Right kidney (tissue), 1 donor: ENCODE results near the gene KDM2B.

Experiments used
- DNase-seq: peaks from one replicate; pipeline ENCODE4 v3.0.0-alpha.2; 2016

Gene KDM2B

DNA sequence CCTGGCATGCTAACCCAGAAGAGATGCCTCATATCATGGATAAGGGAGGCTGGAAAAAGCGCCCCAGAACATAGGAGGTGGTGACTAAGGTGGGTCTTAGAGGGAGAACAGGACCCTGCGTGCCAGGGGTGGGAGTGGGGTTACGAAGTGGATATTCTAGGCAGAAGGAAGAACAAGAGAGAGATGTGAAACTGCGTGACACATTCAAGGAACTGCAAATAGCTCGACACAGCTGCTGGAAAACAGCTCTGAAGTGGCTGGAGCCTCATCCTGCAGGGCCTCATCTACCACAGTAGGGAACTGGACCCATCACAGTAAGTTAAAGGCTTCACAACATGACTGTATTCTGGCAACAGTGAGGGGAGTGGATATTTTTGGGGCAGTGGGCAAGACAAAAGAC, 119.8 kb downstream of the KDM2B start:
- no peak for DNase-seq

DNA sequence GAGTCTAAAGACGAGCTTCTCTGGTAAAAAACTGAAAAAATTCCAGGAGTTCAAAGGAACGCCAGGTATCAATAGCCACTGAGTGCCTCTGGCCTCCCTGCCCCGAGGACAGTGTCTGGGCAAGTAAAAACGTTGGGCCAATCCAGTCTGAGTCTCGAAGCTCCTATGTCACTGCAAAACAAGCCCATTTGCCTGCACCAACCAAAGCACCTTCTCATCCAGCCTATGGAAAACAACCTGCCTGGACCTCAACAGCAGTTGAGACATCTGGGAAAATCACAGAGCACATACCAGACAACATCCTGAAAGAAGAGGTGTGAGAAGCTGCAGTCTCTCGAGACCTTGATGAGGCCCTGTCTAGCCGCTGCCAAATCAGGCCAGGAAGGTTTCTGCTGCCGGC, 124.3 kb downstream of the KDM2B start:
- DNase-seq: no peak

- DNase-seq: peak; percentile 27
Observed at GRCh38 chr12:121455766-121456420, 124.9 kb downstream of the KDM2B start.

DNA sequence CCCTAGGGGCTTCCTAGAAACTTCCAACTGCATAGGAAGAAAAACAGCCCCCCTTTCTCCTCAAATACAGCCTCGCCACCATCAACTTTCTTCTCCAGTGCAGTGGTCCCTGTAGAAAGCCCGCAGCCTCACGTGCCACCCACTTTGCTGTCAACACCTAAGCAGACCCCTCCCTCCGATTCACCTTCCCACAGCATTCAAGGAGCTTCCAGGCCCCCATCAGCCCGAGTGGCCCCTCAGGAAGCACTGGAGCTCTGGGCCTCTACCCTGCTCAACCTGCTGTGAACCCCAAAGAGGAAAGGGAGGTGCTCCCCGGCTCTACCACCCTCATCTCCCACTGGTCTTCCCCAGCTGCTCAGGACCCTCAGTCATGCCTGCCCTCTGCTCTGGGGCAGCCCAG, 125.9 kb downstream of the KDM2B start:
- DNase-seq: no peak

DNA sequence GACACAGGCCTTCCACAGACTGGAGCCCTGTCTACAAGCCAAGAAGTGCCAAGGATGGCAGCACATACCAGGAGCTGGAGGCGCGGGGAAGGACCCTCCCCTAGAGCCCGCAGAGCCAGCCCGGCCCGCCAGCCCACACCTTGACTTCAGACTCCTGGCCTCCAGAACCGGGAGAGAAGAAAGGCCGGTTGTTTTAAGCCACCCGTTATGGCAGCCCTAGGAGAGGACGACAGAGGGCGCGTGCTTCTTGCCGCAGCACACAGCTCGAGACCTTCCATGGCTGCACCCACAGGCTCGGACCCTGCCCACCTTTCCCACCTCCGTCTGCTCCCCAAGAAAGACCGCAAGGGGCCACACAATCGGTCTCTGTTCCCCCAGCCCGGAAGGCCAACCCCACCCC, 127.2 kb downstream of the KDM2B start:
- peak; percentile 45 for DNase-seq

DNA sequence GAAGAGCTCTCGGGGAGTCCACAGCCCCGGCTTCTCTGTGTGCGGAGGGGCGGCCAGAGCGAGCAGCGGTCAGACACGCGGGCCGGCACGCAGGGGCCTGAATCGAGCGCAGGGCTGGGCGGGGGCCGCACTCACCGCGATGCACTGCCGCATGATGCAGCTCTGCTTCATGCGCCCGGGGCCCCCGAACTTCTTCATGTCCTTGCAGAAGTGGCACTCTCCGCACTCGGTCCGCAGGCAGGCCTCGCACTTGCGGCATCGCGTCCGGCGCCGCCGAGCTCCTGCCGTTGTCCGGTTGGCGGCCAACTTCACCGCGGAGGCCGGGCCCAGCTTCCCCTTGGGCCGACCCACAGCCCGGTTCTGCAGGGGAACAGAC, 127.8 kb downstream of the KDM2B start:
- no peak for DNase-seq

- DNase-seq: peak; percentile 80
Observed at GRCh38 chr12:121452340-121452984, 128.4 kb downstream of the KDM2B start.

GRCh38 chr12:121451961-121452339, 128.9 kb downstream of the KDM2B start:
- DNase-seq: no peak

- no peak for DNase-seq
Observed at GRCh38 chr12:121448771-121449315, 132.0 kb downstream of the KDM2B start.

GRCh38 chr12:121446750-121447149, 134.1 kb downstream of the KDM2B start:
- DNase-seq: no peak

GRCh38 chr12:121444842-121445202, 136.0 kb downstream of the KDM2B start:
- no peak for DNase-seq

- peak; percentile 32 for DNase-seq
Observed at GRCh38 chr12:121443911-121444841, 136.6 kb downstream of the KDM2B start.

GRCh38 chr12:121443193-121443870, 137.5 kb downstream of the KDM2B start:
- DNase-seq: peak; percentile 55

- no peak for DNase-seq
Observed at GRCh38 chr12:121442028-121442948, 138.5 kb downstream of the KDM2B start.

- DNase-seq: no peak
Observed at GRCh38 chr12:121441555-121441954, 139.3 kb downstream of the KDM2B start.

GRCh38 chr12:121440768-121441167, 140.1 kb downstream of the KDM2B start:
- no peak for DNase-seq

GRCh38 chr12:121439715-121440114, 141.1 kb downstream of the KDM2B start:
- no peak for DNase-seq

DNA sequence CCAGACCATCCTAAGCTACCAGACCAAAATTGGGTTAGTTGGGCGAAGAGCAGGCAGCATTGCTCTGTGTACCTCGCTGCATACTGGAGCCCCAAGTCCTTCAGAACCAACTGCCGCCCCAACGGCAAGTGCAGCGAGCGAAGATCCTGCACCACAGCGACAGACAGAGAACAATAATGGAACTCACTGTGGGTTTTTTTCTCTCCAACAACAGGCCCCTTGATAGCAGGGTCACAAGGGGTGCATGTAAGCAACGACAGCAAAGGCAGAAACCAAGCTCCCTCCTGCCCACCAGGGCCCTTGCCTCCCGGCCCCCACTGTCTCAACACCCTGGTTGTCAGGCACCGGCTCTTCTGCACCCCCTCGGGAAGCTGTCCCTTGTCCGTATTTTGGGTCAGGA, 141.9 kb downstream of the KDM2B start:
- no peak for DNase-seq

- no peak for DNase-seq
Observed at GRCh38 chr12:121436706-121437105, 144.1 kb downstream of the KDM2B start.

DNA sequence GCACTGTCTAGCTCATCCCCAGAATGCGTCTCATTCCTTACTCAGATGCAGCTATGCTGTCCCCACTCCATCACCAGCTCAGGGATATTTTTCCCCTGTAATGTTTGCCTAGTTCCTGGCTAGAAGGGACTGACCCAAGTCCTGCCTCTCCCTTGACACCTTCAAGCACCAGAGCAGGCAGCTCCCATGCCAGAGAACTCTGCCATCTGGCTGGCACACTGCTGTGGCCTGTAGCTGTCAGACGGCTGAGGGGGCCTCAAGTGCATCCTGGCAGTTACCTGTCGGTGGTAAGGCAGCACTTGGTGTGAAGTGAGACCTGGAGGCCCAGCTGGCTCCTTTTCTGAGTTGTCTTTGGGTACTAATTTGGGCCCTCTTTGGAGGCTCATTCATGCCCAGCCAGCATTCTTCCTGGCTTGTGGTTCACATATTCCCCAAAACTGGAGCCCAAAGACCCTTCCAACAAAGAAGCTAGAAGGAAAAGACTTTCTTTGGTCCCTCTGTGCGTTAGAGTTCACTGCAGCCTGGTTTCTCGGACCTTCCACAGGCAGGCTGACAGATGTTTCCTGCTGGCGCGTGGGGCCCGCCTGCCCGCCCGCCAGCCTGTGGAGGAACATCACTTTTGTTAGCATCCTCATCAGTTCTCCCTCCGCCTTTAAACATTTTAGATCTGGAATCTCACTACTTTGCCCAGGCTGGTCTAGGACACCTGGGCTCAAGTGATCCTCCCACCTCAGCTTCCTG, 147.9 kb downstream of the KDM2B start:
- DNase-seq: no peak
